GM10248 (cell line): ENCODE measurements around the gene VWDE.

Experiments
- CTCF ChIA-PET: fragments of 300-600 bp; sonication (Branson Sonifier 250); formaldehyde crosslinking; extraction: SDS; loops from one replicate; lab custom pipeline; 2021; ENCODE audit warnings: antibody characterized with exemption; lab: Yijun Ruan, JAX
- POLR2A ChIA-PET: fragments of 350-650 bp; sonication (Branson Sonifier 250); formaldehyde crosslinking; extraction: SDS; loops from one replicate; lab custom pipeline; 2020; ENCODE audit warnings: antibody characterized with exemption; lab: Yijun Ruan, JAX
- DNase-seq: peaks from one replicate; pipeline ENCODE4 v3.0.0; 2012; ENCODE audit errors: extremely low spot score
- TF ChIP-seq, protein P1 (sequence below): IDR thresholded peaks from 2 replicates; pipeline ENCODE4 v1.5.1; 2012; ENCODE audit warnings: mild to moderate bottlenecking, low read depth; ENCODE audit errors: extremely low read depth, missing control alignments, control extremely low read depth

The VWDE gene

DNA sequence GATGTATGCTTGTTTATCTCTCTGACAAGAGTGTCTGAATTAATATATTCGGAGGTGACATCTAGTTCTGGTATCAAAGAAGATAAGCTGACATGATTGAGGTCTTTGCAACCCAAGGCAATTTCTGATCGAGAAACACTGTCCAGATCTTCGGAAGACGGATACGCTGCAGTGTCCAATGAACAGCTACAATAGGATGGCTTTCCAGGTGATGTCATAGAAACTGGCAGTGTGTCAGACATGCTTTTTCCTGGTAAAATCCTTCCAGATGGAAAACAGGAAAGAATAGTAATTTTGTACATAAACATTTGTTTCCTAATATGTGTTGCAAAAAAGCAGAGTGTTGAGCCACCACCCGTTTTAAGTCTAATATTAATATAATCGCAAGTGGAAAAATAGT, 33.4 kb downstream of the VWDE start:
- POLR2A ChIA-PET: no interaction called here
- DNase-seq: no peak
- CTCF ChIA-PET: no interaction called here
- TF ChIP-seq, protein P1, sequence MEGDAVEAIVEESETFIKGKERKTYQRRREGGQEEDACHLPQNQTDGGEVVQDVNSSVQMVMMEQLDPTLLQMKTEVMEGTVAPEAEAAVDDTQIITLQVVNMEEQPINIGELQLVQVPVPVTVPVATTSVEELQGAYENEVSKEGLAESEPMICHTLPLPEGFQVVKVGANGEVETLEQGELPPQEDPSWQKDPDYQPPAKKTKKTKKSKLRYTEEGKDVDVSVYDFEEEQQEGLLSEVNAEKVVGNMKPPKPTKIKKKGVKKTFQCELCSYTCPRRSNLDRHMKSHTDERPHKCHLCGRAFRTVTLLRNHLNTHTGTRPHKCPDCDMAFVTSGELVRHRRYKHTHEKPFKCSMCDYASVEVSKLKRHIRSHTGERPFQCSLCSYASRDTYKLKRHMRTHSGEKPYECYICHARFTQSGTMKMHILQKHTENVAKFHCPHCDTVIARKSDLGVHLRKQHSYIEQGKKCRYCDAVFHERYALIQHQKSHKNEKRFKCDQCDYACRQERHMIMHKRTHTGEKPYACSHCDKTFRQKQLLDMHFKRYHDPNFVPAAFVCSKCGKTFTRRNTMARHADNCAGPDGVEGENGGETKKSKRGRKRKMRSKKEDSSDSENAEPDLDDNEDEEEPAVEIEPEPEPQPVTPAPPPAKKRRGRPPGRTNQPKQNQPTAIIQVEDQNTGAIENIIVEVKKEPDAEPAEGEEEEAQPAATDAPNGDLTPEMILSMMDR: no peak

DNA sequence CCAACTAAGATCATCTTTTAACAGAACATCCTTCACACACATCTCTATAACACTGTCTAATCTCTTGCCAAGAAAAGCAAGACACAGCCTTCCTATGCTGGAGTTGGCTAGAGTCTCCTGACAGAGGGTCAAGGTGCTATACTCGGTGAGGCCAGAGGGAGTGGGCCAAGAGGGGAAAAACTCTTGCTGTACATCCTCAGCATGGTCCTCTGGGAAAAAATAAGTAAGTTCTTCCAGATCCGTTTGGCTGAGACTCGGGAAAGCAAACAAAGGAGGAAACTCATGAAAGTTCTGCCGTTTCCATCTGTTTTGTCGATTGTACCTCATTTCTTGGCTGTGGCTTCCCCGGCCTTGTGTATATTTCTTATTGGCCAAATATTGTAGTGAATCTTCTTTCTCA, 33.9 kb downstream of the VWDE start:
- TF ChIP-seq, protein P1: no peak
- ChIA-PET POLR2A (no interaction called here), CTCF (no interaction called here)
- no peak for DNase-seq

DNA sequence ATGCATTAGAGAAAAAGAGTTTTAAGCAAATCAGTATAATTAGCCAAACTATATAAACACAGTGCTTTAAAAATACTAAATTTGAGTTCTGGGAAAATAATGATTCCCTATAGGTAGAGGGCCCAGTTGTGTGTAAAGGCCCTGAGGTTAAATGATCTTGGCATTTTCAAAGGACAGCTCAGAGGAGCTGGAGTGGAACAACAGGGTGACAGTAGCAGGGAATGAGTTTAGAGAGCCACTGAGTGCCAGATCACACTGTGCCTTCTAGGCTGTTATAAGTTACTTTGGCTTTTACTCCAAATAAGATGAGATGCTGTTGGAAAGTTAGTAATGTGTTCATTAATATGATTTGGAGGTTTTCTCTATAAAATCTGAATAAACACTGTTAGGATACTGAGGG, 34.6 kb downstream of the VWDE start:
- TF ChIP-seq, protein P1: no peak
- no peak for DNase-seq
- ChIA-PET POLR2A (no interaction called here), CTCF (no interaction called here)

DNA sequence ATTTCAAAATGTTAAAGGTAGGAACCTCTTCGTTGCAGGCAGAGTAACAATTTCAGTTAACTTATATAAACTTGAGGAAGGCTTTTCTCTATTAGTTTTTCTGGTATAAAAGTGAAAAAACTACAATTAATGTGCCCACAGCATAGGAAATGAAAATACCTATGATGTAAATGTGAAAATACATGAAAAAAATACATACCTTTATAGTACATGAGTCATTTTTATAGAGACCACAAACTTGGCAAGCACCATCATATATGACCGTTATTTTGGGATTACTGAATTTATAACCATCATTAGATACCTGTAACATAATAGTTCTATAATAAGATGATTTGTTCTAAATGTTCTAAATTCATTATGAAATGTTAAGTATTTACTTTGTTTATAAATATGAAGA, 42.7 kb downstream of the VWDE start:
- POLR2A ChIA-PET: no interaction called here
- CTCF ChIA-PET: no interaction called here
- TF ChIP-seq, protein P1: no peak
- no peak for DNase-seq

DNA sequence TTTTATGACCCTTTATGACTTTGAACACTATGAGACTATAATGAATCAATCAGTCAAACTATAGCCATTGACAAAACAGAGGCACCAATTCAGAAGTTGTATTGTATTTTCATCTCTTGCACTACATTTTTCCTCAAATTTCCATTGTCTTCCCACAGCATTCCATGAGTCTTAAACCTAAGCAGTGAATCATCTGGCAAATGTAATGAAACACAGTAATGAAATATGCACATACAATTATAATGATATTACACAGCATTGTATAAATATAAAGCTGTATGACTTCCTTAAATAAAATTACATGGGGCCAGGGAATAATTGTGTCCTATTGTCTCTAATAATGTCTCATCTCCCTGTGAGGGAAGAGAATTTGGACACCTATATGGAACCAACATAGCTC, 45.0 kb downstream of the VWDE start:
- ChIA-PET POLR2A (no interaction called here), CTCF (no interaction called here)
- DNase-seq: no peak
- TF ChIP-seq, protein P1: no peak

DNA sequence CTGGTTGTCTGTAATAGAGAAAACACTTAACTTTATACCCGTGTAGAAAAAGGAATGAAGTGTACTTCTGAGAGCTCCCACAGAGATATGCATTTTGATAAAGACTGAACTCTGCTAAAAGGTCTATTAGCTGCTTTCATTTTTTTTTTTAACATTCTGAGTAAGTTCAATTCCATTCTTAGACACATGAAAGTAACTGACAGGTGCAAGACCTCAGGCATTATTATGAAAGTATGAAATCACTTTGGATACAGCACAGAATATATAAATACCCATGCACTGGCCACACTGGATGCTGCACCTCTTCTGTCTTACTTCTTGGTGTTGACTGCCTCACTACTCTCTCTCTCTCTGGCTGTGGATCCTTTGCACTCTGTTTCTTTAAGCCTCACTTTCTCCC, 46.2 kb downstream of the VWDE start:
- POLR2A ChIA-PET: no interaction called here

More for the DNA sequence above, 46.2 kb downstream of the VWDE start:
- TF ChIP-seq, protein P1: no peak
- no peak for DNase-seq
- CTCF ChIA-PET: no interaction called here
